NCI-H1436 treated with DMSO at 0.1 percent for 48 hours (cell line): ENCODE measurements around the gene SEMA4C.
"Not testable (repeated sequence)": the region's sequence is repeated elsewhere in the genome, so short reads cannot be mapped to it uniquely, and the experiment has no call there.

Experiments used
- DNase-seq: peaks from one replicate; lab custom pipeline; 2025; lab: John Stamatoyannopoulos, UW

SEMA4C gene

DNA sequence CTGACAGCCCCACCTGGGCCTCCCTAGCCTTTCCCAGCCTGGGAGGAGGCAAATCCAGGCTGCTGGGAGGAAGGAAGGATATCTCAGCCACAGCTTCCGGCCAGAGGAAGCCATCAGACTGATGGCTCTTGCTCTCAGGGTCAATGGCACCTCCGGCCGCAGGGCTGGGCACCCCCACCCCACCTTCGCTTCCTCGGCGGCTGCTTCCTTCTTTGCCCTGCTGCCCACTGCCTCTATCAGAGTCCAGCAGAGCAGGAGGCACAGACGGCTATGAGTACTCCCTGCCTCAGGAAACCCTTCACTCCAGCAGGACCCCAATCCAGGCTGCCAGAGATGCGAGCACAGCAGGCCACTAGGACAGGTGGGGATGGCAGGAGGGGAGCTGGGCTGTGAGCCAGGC is 3.3 kb downstream of the SEMA4C start:
- DNase-seq = no peak

DNA sequence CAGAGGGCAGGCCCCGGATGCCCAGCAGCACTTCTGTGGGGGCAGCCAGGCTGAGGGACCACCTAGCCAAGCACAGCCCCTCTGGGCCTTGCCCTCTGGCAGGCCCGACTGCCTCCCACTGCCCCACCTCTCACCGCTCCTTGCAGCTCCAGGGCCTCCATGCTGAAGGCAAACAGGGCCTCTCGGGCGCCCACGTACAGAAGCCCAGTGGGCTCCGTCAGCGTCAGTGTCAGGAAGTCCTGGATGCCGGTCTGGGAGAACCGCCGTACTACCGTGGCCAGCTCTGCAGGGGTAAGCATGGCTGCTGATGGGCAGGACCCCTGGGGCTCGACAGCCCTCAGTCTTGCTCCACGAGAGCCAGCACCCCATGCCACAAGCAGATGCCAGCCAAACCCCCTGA is 3.7 kb downstream of the SEMA4C start:
- DNase-seq = no peak

DNA sequence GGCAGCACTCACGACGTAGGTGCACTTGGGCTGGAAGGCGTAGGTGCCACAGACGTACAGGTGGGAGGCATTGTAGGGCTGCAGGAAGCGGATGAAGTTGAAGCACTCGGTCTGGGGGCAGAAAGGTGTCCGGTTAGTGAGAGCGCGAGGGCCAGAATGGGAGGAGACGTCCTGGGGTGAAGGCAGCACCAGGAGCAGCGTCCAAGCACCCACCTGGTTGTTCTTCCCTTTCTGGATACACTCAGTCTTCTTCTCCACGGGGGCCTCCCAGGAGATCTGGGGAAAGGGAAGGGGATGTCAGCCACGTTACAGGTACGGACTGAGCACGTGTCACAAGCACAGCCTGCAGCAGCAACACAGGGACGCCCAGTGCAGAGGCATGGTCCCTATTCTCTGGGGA is 4.2 kb downstream of the SEMA4C start:
- no peak for DNase-seq

DNA sequence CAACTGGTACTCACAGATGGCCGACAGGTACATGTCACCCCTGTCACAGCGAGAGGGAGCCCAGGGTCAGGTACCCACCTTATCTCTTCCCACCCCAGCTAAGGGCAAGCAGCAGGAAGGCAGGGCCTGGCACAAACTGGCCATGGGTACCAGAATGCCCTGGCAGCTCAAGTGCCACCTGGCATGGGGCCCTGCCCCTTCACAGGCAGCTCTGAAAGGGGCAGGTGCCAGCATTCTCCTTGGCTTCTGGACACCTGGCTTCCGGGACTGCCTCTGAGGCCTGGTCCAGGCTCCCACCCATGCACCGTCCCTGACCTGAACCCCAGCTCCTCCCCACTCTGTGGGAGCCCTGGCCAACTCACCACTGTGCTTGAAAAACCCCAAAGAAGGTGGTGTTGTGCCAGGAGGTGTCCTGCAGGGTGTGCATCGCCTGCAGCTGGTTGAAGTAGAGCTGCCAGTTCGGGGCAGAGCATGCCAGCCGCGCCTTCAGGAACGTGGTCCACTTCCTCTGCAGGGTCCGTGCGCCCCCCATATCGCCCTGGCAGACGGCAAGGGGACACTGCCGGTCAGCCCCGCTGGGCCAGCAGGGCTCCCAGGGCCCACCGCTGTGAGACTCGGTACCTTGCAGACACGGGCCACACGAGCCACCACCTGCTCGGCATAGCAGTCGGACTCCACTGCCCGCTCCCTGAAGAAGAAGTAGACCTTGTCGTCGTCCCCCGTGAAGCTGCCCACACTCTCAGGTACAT is 5.4 kb downstream of the SEMA4C start:
- no peak for DNase-seq

DNA sequence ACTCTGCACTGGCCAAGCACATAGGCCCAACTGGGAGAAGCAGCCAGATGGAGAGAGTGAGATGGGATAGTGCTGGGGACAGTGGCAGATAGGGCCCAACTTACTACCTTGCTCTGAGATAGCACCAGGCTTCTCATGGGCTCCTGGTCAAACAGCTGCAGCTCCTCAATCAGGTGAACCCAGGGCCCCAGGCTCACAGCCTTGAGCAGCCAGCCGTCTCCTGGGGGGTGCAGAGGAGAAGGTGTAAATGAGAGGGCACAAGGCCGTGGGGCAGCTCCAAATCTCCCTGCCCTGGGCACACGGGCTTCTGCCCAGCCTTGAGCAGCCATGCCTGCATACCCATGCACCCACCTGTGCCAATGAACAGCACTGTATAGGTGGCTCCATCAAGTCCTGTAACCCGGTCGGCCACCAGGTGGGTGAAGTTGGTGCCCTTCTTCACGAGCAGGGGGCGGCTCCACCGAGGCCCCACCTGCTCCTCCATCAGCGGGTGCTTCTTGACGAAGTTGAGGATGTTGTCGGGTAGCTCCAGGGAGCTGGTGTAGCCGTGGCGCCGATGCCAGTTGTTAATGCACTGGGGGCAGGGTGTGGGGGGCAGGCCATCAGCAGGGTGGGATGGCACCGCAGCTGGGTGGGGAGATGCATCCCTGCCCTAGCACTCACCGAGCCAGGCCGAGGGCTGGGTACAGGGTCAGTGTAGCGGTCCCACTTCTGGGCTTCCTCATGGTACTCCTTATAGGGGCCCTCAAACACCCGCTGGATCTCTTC is 6.1 kb downstream of the SEMA4C start:
- no peak for DNase-seq

DNA sequence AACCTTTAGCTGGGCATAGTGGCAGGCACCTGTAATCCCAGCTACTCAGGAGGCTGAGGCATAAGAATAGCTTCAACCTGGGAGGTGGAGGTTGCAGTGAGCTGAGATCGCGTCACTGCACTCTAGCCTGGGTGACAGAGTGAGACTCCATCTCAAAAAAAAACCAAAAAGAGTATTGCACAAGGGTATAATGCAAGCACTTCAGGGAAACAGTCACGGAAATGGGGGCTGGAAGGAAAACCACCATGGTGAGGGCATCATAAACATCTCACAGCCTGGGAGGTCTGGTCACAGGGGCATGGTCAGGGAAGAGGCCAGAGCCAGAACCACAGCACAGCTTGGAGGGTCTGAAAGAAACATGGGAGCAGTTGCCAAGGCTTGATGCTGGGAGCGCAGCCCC is 6.8 kb downstream of the SEMA4C start:
- not testable (repeated sequence) for DNase-seq

DNA sequence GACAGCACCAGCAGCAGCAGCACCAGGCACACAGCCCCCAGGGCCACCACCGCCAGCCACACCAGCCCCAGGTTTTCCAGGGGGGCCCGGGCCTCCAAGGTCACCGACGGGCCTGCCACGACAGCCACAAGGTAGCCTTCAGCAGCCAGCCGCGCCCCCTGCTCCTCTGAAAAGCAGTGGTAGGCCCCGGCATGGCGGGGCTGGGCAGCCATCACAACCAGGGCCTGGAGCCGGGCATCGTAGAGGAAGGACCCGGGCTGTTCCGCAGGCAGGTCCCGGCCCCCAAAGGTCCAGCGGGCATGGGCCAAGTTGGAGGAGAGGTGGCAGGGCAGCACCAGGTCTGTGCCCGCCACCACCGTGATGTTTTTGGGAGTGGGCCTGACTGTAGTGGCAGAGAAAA is 8.8 kb downstream of the SEMA4C start:
- DNase-seq = no peak

DNA sequence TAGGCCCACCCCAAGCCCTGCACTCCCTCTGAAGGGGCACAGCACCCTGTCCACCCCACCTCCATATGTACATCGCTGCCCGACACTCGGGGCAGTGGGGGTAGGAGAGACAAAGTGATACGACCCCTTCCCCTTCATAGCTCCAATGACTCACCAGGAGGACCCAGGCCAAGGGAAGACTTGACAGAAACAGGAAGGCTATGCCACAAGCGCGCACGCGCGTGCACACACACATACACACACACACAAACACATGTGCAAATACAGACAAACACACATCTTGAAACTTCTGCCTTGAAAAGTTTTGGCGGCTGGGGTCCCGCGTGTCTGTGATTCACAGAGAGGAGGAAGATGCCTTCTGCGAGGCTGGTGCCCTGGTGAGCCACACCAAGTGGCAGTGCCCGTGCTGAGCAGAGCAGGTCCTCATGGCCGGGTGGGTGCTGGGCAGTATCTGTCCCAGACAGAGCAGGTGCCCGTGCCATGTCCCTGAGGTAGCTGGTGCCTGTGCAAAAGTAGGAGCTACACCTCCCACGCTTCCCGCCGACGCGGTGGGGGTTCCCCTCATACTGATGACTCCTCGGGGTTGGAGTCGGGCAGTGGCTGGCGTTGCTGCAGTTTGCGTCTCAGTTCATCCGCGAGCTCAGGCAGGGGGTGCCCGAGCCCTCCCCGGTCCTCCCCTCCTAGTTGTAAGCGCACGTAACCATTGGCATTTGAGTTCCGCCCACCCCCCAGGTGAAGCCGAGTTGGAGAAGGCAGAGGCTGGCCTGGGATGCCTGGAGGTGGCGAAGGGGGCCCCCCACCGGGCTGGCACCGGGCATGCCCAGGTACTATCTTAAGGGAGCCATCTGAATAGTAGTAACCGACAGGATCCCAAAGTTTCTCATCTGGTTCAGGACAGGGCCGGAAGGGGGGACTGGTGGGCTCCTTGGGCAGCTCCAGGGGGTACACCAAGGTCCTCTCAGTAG is 9.5 kb downstream of the SEMA4C start:
- DNase-seq = no peak

DNA sequence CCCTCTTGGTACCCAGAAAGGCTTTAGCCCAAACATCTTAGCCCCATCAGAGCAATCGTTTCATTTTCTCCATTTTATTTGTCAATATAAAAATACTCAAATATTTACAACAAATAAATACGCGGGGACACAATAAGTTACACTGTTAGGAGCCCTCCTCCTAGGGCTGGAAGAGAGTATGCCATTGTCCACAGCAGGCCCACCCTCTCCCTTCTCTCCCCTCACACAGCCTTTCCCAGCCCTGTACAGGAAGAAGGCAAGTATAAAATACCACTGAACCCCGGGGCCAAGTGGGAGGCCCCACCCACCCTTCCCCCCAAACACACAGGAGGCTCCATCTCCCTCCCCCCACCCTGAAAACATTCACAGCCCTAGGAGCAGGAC is 10.2 kb downstream of the SEMA4C start:
- DNase-seq = no peak

DNA sequence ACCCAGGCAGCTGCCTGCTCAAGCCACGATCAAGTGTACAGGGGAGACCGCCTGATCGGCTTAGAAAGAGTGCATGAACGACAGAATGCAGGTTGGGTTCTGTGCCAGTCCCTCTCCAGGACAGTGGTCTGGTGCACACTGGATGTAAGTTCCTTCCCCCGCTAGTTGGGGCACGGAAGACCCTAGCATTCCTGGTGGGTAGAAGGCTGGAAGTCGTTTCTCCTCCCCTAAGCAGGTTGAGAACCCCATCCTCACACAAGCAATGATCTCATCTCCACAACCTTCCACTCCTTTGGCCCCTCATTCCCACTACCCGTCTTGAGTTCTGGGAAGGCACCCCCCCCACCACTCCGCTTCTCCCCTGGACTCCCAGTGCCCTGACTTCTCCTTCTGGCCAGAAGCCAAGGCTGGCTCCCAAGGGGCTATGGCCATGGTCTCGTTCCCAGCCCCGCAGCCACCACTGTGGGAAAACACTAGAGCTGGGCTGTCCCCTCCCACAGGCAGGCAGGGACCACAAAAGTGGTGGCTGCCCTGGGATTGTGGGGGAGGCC is 10.7 kb downstream of the SEMA4C start:
- DNase-seq = no peak

DNA sequence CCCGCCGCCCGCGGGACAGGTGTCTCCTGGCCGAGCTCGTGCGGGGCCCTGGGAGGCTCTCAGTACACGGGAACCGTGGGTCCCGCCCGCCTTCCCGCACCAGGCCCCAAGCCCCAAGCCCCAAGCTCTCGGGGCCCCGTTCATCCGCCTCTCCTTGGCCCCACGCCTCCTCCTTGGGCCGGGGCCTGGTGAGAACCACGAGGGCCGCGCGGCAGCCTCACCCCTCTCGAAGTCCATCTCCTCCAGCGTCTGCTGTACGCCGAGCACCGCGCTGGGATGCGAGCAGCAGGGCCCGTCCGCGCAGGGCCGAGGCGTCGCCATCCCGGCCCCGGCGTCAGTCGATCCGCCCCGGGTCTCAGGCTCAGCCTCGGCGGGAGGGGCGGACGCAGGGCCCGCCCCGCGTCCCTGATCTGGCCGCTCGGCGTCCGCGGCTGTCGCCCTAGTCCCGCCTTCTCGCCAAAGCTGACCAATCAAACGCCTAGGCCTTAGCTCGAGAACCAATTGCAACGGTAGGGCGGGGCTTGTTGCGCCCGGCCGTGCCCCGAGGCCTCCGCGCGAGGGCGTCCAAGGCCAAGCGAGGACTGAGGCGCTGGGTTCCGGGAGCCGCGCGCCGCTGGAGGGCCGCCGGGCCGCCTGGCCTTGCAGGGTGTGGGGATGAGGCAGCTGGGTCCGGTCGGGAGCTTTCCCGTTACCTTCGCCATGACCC is 12.1 kb downstream of the SEMA4C start, which contains the start of gene ANKRD39:
Gene ANKRD39 (minus strand): TSS at position 350 of the 706 bp plus-strand sequence. CDS start 29 bp downstream, at position 321.
- DNase-seq = peak; percentile 91

DNA sequence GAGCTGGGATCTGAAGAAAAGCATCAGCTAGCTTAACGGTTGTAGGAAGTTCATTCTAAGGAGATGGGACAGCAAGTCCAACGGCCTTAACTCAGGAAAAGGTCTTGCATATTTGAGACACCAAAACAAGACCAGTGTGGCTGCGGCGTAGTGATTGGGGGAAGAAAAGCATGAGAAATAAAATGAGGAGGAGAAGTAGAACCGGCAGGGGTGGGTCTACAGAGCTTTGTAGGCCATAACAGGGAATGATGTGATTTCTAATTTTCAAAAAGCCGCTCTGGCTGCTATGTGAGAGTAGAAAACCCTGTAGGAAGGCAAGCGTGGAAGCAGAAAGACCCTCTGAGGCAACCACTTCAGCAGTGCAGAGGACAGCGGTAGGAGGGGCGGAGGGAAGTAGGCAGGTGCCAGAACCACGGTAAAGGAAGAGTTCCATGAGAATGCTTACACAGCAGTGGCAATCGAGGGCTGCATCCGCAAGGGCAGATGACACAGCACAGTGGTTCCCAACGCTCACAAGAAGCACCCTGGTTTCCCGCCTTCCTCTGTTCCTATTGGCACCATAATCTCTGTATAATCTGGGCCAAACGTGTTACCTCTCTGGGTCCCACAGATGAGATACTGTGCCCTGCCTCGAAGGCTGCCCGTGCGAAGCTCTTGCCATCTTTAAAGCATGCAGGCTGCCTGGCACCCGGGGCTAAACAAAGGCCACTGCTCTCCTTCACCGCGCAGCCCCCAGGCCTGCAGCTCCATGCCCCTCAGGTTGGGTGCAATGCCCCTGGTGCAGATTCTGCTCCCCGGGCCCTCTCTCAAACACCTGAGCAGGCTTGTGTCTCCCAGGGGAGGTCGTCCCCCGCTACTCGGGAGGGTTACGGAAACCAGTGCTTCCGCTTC is 12.9 kb downstream of the SEMA4C start:
- no peak for DNase-seq

DNA sequence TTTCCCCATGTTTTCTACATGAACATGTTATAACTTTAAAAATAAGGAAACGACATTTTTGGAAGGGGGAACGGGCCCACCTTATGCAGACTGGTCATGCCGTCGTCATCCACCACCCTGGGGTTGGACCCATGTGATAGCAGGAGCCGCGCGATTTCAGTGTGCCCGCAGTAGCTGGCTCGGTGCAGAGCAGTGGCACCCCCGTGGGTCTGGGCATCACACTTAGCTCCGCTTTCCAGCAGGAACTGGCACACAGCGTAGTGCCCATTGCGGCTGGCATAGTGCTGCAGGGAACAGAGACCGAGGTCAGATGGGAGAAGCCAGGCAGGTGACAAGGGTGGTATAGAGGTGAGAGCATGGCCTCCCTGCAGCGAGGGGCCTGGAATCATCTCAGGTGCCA is 16.6 kb downstream of the SEMA4C start:
- no peak for DNase-seq

DNA sequence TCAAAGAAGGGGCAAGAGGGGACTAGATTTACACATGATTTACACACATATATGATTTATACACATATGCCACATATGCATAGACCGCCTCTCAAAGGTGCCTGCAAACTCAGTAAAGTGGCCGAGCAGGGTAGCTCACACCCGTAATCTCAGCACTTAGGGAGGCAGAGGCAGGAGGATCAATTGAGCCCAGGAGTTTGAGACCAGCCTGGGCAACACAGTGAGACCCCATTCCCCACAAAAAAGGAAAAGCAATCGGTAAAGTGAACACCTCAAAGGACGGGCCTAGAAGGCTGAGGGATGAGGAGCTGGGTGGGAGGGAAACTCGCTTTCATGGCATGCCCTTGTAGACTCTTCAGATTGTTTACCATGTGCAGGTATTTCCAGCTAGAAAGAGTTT is 17.2 kb downstream of the SEMA4C start:
- DNase-seq = no peak

DNA sequence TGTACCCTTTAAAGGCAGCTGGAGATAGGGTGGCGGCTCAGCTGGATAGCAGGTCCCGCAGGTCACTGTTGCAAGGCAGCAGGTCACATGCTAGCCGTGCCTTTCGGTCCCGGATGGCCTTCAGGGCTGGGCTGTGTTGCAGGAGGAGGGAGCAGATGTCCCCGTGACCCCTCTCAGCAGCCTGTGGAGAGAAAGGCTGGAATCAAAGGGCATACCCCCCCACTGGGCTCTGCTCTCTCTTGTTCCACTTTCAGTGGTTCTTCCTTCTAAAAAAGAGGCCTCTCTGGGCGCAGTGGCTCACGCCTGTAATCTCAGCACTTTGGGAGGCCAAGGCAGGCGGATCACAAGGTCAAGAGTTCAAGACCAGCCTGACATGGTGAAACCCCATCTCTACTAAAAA is 21.6 kb downstream of the SEMA4C start:
- DNase-seq = no peak

DNA sequence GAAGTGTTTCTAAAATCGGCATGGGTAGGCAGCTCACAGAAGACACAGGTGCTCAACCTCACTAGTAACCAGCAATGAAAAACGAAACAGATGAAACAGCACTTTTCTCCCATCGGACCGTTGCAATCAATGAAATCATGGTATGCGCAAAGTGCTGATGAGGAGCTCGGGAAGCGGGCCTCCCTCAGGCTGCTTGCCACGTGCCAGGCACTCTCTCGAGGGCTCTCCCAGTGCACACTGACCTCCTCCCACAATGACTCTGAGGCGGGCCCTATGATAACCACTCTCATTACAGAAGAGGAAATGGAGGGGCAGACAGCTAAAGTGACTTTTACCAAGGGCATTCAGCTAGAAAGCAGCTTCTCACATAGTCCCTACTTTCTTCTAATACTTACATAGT is 22.3 kb downstream of the SEMA4C start:
- no peak for DNase-seq

DNA sequence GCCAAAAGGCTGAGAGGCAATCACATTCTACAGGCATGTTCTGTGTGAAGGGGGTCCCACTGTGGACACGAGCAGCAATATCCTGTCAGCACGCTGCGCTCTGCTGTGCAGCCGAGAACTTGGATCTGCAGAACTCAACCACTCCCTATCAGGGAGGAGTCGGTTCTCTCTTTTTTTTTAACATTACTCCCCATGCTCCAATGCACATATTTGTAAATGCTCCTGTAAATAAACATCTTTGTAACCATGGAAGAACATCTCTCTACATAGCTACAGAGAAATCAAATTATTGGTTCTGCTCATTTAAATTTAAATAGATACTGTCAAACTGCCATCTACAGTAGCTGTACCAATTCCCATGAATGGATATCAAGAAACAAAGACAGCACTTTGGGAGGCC is 23.1 kb downstream of the SEMA4C start:
- DNase-seq = no peak

DNA sequence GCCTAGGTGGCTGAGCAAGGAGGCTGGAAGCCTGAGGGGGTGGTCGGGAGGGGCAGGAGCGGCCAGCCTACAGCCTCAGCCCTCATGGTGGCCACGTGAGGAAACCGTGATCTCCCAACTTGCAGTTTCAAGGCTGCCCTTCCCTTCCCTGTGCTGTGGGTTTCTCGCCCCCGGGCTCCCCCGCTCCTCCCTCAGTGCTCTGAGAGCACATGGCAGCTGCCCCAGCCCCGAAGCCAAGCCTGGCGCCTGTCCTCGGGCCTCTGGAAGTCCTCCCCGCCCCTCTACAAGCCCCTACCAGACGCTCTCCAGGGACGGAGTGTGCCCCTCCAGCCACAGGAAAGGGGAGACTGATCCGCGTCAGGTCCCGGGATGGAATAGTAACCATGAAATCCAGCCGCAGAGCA is 25.5 kb downstream of the SEMA4C start:
- no peak for DNase-seq

DNA sequence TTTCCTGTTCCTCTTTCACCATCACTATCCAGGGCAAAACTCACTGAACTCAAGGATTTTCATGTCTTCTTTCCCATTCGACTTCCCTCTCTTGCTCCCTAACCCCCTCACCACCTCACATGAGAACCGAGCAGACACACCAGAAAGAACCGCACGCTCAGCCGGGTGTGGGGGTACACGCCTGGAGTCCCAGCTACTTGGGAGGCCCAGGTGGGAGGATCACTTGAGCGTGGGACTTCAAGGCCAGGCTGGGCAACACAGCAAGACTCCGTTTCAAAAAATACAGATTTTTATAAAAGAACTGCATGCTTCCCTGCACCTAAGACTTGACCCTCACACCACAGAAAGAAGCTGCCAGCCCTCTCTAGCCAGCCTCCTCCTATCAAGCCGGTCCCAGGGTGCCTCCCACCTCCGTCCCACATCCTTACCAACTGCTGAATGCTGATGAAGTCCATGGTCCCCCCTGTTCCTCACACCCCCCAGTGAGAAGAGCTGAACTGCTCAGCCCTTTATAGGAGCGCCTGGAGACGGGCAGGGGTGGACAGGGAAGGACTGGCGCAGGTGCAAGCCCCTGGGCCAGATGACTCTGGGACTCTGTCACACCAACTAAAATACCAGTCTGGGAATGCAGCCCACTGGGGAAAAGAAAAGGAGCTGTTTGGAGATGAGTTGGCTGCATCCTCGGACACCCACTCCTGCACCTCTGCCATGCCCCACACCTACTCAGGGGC is 26.2 kb downstream of the SEMA4C start, which contains the start of gene ANKRD23:
Gene ANKRD23 (minus strand): TSS at position 484 of the 731 bp plus-strand sequence. CDS start 29 bp downstream, at position 455.
- DNase-seq = no peak

DNA sequence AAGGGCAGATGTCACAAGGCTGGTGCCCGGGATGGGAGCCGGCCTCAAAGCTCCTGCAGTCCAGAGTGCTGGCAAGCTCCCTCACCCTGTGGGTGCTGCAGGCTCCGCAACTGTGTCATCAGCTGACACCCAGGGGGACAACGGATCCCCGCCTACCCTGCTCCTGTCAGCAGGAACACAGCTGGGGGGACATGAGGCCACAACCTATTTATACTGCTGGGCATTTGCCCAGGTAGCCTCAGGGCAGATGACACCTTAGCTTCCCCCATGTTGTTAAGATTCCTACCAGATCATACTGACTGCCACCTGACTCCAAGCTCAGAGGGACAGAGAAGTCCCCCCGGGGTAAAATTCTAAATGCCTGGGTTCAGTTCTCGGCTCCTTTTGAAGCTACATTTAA is 27.3 kb downstream of the SEMA4C start:
- DNase-seq = no peak
